Cardiac fibroblast (primary cell): ENCODE results near the gene MTA1.

Experiments used
- DNase-seq, 2 donors: peaks; one replicate each; pipeline versions ENCODE4 v3.0.0 to v3.0.0-alpha.2; 2010; ENCODE audit warnings: low read depth in 2 of 2
- H3K4me3 ChIP-seq, 2 donors: replicated peaks in 1 of 2; 1 replicate in 1 of 2; 2 replicates in 1 of 2; pipeline ENCODE4 v1.5.1; 2011; ENCODE audit warnings: low read depth in 2 of 2, low read length in 2 of 2, mild to moderate bottlenecking in 2 of 2, moderate library complexity in 1 of 2
- CTCF ChIP-seq: IDR thresholded peaks from one replicate; pipeline ENCODE4 v1.5.1; 2011; ENCODE audit warnings: low read depth, mild to moderate bottlenecking, low read length, inconsistent platforms

MTA1 gene

GRCh38 chr14:105450123-105450505 lies 30.5 kb downstream of the MTA1 start:
- no peak for DNase-seq
- no peak for TF ChIP-seq CTCF
- H3K4me3 ChIP-seq, result no peak overlapping the region

GRCh38 chr14:105450864-105451720 lies 31.5 kb downstream of the MTA1 start:
- no peak for TF ChIP-seq CTCF
- no peak overlapping the region for H3K4me3 ChIP-seq
- DNase-seq, result no peak

- DNase-seq, result no peak
- TF ChIP-seq CTCF, result no peak
- H3K4me3 ChIP-seq, result no peak overlapping the region
These were observed 33.3 kb downstream of the MTA1 start for GRCh38 chr14:105452963-105453362.

GRCh38 chr14:105453847-105454246 lies 34.2 kb downstream of the MTA1 start:
- no peak for DNase-seq
- no peak overlapping the region for H3K4me3 ChIP-seq

GRCh38 chr14:105455086-105455640 lies 35.5 kb downstream of the MTA1 start:
- no peak overlapping the region for H3K4me3 ChIP-seq
- TF ChIP-seq CTCF, result no peak
- DNase-seq, result no peak

More at GRCh38 chr14:105453847-105454246, 34.2 kb downstream of the MTA1 start:
- no peak for TF ChIP-seq CTCF

- TF ChIP-seq CTCF, result no peak
- H3K4me3 ChIP-seq, result no peak overlapping the region
- DNase-seq, result no peak
These were observed 36.4 kb downstream of the MTA1 start for GRCh38 chr14:105455766-105456660.
